Stimulated activated CD4-positive, alpha-beta T cell treated with anti-CD3 and anti-CD28 coated beads, Interleukin-1b, Interleukin-23, amount 100 ng/mL, for 48 hours (primary cell): Measurements from ENCODE around the gene THAP11.
A peak's percentile ranks its signal among the peaks of the same experiment; 100 is the strongest.
"Not testable (repeated sequence)": the region's sequence is repeated elsewhere in the genome, so short reads cannot be mapped to it uniquely, and the experiment has no call there.

Source experiments
- DNase-seq: peaks from one replicate; pipeline ENCODE4 v3.0.0-alpha.2; 2020

The THAP11 gene

DNA sequence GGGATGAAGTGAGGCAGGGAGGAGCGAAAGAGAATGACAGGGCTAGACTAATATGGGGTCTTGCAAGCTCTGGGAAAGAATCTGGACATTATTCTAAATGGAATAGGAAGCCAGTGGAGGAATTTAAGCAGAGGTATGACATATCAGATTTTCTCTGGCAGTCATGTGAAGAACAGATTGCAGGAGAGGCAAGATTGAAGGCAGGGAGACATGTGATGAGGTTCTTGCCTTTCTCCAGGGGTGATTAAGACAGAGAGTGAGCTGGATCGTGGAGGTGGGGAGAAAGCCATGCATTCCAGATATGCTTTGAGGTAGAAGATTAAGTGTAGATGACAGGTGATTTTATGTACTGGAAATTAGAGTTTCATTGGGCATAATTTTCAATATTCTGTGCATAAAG is 4.3 kb upstream of the THAP11 start:
- DNase-seq, result no peak

DNA sequence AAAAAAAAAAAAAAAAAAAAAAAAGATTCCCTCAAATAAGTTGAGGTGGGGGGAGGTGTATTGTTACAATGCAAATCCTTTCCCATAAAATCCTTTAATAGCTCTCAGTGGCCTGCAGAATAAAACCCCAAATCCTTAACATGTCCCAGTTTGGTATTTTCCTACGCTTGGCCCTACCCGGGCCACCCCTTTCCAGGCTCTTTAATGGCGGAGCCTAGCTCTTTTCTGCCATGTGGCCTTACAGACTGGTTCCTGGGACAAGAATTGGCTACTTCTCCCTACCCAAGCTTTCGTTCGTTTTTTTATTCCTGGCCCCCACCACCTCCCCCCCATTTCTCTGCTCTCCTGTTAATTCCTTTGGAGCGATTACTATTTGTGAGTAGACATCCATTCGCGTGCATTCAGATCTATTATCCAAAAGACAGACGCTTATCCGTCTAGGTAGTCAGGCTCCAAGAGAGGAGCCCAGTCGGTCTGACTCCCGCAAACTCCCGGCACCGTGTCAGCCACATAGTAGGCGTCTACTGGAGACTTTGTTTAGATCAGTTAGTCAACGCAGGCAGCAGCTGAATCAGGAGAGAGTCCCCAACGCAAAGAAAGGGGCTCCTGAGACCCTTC is 813 bp upstream of the THAP11 start:
- no peak for DNase-seq

DNA sequence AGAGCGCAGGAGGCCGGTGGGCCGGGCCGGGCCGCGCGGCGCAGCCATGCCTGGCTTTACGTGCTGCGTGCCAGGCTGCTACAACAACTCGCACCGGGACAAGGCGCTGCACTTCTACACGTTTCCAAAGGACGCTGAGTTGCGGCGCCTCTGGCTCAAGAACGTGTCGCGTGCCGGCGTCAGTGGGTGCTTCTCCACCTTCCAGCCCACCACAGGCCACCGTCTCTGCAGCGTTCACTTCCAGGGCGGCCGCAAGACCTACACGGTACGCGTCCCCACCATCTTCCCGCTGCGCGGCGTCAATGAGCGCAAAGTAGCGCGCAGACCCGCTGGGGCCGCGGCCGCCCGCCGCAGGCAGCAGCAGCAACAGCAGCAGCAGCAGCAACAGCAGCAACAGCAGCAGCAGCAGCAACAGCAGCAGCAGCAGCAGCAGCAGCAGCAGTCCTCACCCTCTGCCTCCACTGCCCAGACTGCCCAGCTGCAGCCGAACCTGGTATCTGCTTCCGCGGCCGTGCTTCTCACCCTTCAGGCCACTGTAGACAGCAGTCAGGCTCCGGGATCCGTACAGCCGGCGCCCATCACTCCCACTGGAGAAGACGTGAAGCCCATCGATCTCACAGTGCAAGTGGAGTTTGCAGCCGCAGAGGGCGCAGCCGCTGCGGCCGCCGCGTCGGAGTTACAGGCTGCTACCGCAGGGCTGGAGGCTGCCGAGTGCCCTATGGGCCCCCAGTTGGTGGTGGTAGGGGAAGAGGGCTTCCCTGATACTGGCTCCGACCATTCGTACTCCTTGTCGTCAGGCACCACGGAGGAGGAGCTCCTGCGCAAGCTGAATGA is 606 bp downstream of the THAP11 start:
- DNase-seq, result peak; percentile 66

DNA sequence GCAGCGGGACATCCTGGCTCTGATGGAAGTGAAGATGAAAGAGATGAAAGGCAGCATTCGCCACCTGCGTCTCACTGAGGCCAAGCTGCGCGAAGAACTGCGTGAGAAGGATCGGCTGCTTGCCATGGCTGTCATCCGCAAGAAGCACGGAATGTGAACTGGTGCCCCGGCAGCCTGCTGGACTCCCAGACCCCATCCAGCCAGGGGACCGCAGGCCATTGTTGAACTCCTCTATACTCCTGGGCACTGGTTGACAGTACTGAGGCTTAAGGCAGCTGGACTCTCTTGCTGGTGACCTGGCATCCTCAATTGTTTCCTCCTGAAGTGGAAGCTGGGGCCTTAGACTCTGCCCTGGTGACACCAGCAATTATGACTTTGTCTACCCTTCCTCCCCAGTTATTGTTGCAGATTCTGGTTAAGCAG is 1.2 kb downstream of the THAP11 start:
- no peak for DNase-seq

DNA sequence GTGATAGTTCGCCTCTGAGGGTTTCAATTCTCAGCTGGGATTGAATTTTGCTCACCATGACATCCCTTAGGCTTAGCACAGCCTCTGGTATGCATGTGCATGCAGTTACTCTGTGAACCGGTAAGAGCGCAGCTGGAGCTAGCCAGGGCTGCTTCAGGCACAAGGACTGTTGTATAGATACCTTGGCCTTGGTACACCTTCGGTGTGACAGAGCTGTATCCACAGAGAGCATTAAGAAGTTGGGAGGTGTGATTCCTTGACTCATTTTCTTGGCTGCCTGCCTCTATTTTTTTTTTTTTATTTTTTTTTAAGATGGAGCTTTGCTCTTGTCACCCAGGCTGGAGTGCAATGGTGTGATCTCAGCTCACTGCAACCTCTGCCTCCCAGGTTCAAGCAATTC is 2.4 kb downstream of the THAP11 start:
- DNase-seq, result no peak

DNA sequence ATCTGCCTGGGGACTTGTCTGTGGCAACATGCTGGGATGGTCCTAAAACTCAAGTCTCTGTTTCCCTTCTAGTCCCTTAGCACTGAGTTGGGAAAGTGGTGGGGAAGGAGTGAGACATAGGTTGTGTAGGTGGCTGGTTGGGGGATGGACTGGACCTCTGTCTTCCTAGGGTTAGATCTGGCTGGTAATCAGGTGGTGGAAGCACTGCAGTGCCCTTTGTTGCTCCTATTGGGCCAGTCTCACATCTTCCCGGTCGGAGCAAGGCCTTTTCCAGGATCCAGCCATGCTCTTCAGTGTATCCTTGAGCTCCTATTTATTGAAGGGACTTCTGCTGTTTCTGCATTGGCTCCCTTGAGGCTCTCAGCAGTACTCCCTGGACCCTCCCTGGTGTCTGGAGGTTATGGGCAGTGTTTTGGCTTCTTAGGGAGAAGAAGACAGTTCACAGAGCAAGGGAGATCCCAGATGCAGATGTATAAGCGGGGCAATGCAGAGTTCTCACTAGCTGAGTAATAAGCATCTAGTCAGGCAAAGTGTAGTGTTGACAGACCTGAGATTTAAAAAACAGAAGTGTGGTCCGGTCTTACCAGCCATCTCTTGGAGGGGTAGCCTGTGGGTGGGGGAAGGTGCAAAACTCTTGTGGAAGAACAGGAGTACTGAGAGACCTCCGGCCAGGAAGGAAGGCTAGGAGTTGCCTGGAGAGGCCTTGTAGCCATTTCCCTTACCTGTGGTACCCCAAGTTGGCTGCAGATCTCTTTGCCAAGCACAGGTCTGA is 3.4 kb downstream of the THAP11 start:
- no peak for DNase-seq

DNA sequence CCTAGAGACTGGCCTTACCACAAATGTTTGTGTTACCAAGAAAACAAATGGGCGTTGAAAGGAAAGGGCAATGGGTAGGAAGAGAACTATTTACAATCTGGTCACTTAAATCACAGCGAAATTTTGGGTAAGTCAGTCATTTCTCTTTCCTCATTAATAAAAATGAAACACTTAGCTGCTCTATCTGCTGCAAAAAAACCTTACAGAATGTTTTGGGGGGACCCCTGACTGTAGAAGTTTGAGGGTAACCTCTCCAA is 3.9 kb downstream of the THAP11 start:
- no peak for DNase-seq

DNA sequence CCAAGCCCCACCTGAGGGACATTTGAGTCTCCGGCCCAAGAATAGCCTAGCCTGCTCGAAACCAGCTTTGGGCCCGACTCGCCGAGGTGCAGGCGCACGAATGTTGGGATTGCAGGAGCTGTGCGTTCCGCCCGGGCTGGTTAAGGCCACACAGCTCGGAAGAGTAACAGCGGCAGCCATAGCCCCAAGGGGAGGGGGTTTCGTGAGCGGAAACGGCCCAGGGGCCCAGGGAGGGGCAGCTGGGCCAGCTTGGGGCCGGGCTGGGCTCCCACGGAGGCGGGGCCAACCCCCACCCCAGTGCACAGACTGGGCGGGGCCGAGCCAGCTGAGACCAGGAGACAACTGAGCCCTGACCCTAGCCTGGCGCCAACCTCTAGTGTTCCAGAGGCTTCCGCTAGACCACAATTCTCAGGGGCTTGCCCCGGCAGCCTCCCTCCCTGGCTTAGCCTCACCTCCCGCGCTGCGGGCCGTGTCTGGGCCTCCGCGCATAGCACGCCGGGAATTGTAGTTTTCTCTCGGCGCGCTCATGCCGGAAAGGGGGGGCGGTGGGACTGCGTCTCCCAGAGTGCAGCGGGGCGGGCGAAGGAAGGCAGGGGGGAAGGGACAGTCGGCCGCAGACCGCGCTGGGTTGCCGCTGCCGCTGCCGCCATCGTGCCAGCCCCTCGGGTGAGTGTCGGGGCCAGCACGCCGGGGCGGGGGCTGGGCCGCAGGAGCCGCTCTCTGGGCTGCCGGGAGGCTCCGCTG is 4.4 kb downstream of the THAP11 start, which contains the start of gene NUTF2:
Gene NUTF2 (plus strand): TSS at position 614 of the 744 bp plus-strand sequence. CDS start 18,198 bp downstream, outside the sequence.
- peak; percentile 96 for DNase-seq

DNA sequence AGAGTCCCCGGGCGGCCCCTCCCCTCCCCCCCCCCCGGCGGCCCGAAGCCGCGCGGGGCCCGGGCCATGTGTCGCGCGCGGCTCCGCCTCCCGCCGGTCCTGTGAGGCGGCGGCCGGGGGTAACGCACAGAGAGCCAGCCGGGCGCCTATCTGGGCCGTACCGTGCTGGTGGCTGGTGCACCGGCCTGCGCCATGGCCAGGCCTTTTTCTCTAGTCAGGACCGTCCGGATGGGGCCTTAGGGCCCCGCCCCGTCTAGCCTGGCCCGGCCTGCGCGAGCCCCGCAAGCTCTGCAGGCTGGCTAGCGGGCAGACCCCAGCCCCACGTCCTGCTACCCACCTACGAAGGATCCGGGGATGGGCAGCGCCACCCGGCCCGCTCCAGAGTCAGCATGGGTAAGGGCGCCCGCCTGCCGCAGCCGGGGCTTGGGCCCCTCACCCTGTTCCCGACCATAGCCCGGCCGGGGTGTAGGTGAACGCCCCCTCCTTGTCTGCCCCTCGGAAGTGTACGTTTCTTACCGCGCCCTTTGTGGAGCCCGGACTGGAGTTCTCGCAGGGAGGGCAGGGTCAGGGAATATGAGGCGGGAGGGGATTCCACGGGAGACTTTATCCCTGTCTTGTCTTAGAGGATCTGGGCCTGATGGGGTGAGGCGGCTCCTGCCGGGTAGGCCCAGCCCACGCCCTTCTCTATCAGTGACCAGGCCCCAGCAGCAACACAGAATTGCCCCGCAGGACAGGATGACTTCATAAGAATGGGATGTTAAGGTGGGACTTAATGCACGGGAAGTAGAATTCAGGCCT is 5.1 kb downstream of the THAP11 start, which contains the start of gene CENPT:
Gene CENPT (minus strand): TSS at position 630 of the 798 bp plus-strand sequence. CDS start 13,834 bp downstream, outside the sequence.
- peak; percentile 16 for DNase-seq

DNA sequence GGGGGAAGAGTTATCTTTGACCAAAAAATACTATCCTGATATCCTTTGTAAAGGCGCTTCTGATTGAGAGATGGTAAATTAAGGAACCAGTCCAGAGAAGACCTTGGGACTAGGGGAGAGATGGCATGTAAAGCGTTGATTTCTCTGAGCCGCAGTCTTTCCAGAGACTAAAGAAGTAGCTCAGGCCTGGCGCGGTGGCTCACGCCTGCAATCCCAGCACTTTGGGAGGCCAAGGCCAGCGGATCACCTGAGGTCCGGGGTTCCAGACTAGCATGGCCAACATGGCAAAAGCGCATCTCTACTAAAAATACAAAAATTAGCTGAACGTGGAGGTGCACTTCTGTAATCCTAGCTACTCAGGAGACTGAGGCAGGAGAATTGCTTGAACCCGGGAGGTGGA is 6.0 kb downstream of the THAP11 start:
- DNase-seq, result no peak

DNA sequence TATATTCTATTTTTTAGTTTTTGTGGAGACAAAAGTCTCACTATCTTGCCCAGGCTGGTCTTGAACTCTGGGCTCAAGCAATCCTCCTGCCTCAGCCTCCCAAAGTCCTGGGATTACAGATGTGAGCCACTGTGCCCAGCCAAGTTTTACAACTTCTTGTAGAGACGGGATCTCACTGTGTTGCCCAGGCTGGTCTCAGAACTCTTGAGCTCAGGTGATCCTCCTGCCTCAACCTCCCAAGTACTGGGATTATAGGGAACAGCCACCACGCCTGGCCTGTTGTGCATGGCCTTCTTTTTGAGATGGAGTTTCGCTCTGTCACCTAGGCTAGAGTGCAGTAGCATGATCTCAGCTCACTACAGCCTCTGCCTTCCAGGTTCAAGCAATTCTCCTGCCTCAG is 11.6 kb downstream of the THAP11 start:
- no peak for DNase-seq

DNA sequence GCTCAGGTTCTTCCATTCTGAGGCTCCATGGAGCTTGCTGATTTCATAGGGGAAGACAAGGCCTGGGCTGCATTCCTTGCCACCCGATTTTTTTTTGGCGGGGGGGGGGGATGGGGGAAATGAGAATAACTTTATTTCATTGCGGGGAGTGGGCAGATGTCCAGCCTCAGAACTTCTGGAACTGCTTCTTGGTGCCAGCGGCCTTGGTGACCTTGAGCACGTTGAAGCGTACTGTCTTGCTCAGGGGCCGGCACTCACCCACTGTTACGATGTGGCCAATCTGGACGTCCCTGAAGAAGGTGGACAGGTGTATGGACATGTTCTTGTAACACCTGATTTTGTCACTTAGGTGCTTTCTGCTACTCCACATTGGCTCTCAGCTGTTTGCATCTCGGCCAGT is 13.7 kb downstream of the THAP11 start:
- DNase-seq, result no peak

DNA sequence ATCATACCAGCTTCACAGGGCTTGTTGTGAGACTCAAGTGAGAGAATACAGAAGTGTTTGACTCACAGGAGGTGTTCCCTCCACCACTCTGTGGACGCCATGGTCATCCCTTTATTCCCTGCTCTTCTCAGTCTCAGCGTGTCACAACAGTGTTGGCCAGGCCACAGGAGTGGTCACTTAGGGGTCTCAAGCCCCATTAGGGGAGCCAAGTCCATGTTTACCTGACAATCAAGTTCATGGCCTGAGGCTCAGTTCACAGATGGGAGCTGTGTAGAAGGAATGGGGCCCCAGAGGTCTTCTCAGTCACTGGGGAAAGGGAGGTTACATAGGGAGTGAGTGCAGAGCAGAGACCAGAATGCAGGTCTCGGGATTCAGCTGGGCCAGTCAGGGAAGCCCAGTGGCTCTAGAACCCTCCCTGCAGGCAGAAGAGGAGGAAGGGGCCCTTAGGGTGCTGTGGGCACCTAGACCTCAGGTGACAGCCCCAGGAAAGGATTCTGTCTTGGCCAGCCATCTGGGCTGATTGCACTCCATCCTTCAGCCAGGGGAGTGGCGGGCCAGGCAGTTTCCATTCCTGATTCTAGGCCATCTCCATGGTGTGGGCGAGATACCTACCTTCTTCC is 14.9 kb downstream of the THAP11 start:
- no peak for DNase-seq

DNA sequence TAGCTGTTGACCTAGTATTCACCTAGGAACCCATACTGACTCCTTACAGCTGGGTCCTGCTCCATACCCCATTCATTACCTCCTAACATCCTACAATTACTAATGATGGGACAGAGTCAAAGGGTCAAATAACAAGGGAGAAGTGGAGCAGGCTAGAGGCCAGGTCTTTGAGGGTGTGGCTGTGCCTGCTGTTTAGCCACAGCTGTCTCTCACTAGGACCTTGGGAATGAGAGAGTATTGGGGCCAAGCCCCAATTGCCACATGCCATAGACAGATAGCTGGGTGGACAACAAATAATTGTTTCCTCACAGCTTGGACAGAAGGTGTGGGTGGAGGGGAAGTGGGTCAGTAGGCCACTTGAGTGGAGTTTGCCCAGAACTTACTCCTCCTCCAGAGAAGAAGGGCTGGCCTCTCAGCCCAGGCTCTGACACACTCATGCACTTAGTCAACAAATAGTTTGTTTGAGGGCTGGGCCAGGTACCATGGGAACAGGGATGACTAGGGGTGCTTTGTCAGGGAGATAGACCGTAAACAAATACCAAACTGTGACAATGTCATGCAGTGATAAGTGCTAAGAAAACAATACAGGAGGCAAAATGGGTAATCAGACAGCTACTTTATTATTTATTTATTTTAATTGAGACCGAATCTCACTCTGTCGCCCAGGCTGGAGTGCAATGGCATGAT is 15.6 kb downstream of the THAP11 start:
- peak; percentile 40 for DNase-seq

DNA sequence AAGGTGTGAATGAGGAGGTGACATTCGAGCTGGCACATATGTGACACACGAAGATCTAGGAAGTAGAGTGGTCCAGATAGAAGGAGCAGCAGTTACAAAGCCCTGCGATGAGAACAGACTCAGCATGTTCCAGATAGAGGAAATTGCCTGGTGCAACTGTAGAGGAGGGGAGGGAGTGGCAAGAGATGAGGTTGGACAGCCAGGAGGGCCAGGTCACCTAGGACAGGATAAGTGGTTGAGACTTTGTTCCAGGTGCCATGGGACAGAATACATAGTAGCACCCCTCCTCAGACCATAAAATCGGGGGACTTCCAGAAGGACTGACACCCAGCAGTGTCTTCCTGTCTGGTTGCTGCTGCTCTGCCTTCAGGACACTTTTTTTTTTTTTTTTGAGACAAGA is 16.4 kb downstream of the THAP11 start:
- no peak for DNase-seq

DNA sequence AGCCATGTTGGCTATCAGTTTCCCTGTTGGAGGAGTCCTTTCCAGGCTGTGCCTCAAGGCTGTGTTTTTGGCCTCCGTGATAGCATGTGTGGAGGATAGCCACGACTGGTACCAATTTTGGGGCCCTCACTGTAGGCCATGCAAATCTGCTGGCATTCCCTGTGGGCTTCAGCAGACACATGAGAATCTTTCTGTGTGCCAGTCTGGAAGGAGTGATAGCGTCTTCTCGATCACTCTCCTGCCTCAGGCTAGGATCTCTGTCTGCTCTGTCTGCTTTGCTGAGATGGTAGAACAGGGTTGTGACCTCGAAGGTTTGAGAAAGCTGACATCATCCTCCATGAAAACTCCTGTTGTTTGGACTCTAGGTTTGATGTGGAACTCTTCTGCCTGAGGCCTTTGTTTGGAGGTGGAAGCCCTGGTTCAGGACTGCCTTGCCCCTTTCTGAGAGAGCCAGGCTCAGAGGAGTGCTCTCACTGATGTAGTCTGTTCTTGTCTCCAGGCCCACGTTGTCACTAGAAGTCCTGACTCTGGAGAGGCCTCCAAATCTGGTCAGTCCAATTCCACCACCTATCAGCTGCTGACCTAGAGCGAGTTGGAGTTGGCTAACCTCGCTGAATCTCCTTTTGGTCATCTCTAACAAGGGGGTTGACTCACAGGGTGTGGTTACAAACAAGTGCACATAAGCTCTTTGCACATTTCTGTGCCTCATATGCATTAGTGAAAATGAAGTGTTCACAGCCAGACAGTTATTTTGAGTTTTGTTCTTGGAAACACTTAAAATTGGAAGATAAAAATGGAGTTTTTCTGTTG is 18.7 kb downstream of the THAP11 start:
- DNase-seq, result no peak

DNA sequence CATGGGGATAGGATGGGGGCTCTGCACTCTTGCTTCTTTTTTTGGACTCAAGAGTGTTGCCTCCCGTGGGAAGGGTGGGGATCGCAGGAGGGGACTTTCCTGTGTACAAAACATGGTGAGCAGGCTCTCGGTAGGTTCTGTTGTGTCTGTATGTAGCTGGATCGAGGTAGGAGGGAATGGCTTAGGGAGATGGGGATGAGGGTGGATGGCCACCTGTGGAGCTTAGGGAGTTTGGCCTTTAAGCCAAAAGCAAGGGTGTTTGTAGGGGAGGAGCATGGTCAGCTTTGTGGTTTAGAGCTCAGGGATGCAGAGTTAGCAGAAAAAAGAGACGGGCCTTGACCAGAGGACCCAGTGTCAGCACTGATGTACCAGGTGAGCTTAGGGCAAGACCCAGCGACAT is 19.8 kb downstream of the THAP11 start:
- no peak for DNase-seq

DNA sequence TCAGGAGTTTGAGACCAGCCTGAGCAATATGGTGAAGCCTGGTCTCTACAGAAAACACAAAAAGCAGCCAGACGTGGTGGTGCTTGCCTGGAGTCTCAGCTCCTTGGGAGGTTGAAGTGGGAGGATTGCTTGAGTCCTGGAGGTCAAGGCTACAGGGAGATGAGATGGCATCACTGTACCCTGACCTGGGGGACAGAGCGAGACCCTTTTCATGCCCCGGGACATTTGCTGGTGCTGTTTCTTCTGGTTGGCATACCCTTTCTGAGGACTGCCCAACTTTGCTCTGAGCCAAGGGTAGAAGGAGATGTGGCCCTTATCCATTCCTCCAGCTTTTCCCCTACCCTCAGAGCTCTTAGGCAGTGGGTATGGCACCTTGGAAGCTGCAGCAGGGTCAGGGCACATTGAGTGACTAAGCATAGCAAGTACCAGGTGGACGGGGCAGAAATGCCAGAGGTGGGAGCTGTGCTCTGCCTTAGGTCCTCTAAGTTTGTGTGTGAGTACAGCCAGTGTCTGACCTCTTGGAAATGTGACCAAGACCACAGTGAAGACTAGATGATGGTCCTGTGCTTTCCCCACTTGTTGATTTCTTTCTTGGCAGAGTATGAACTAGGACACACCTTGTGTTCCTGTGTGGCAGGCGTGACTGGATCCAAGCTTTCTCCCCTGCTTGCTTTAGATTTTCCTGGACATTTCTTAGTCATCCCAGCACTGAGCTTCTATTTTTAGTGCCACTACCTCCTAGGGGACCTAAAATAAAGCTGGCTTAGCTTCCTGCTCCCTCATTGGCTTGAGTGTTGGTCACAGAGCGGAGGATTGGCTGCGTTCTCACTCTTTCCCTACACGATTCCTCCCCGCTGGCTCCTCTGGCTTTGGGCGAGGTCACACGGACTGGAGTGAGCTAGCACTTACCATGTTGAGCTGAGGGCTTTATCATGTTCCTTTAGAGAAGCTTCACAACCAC is 20.8 kb downstream of the THAP11 start:
- no peak for DNase-seq

DNA sequence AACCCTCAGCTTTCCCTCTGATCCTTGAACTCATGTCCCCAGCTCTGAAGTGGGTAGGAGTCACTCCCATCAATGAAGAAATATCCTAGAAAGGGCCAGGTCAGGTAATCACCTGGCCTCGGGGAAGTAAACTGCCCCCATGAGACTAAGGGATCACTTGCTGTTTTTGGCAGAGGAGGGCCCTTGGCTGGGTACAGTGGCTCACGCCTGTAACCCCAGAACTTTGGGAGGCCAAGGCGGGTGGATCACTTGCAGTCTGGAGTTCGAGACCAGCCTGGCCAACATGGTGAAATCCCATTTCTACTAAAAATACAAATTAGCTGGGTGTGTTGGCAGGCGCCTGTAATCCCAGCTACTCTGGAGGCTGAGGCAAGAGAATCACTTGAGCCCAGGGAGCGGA is 21.9 kb downstream of the THAP11 start:
- not testable (repeated sequence) for DNase-seq
